Renal cortex interstitium (tissue), 11 donors: ENCODE results near the gene ACTC1. TPM values are rescaled to one million over a fixed set of nuclear protein-coding genes. Genes with fewer than 3 reads are reported as not detected.

Experiments
- DNase-seq, 11 donors: peaks; one replicate each; pipeline ENCODE4 v3.0.0-alpha.2; 2013; ENCODE audit warnings: low read depth in 9 of 11, low spot score in 4 of 11; ENCODE audit errors: extremely low read depth in 1 of 11
- polyA plus RNA-seq, 3 donors: library from polyadenylated mRNA; unstranded; fragments of 120-200 nt; gene quantifications; one replicate each; pipeline ENCODE4 v1.2.1, GENCODE V29; 2013; ENCODE audit not compliant: insufficient read length in 3 of 3

The ACTC1 gene
- polyA plus RNA-seq, 3 donors = 0.90 to 22.0 (median 1.2) TPM

DNA sequence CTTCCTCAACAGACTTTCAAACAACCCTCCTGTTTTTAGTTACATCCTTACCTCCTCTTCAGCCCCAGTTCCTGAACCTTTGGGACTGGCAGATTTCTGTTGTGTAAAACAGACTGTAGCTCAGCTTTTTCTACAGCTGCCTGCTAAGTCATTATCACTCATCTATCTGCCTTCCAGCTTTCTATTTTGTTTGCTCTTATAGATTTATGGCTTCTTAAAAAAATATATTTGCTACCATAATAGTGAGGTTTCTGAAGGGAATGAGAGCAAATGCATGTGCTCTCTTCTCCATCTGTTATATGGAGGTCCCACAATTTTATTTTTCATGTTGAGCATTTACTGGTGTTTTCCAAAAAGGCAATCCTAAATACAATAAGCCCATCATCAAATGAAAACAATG, 22.3 kb downstream of the ACTC1 start:
- DNase-seq = no peak

DNA sequence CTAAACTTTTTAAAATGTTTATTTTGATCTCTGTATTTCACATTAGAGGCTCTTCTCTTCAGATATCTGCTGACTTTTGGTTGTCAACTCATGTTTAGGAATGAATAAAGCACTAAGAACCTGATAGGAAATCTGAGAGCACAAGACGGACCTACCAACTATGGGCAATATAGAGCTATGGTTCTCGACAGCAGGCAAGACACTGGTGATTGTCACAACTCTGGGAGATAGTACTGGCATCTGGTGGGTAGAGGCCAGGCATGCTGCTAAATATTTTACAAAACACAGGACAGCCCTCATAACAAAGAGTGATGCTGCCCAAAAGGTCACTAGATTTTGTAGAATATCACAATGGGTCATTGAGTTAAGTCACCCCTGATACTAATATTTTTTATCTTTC, 23.0 kb downstream of the ACTC1 start:
- no peak for DNase-seq

DNA sequence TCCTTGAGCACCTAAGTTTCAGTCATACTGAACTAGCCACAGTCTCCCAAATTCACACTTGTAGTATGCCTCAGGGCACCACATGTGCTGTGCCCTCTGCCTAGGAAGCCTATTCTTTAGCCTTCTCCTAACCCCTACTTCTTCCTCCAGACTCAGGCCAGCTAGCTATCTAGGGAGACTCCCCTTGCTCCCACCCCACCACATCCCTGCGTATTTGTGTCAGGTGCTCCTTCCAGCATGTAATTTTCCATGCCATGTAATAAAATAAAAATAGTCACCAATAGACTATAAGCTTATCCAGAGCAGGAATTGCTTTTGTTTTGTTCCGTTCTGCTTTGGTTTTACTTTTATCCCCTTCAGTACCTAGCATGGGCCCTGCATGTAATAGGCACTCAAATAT, 25.6 kb downstream of the ACTC1 start:
- no peak for DNase-seq

DNA sequence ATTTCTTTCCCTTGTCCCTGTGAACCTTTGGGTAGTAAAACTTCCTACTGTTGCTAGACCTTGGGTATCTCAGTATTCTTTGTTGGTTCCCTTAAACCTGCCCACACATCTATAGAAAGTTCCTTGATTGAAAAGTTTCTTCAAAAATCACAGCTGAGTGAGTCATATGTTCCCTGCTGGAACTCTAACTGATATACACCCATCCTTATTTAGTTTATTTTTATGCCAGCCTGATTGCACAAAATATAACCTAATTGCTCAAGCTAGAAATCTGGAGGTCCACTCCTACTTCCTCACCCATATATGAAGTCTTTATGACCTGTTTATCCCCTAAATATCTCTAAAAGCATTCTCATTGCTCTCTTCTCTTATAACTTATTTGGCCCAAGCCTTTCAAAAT, 26.8 kb downstream of the ACTC1 start:
- DNase-seq = no peak

DNA sequence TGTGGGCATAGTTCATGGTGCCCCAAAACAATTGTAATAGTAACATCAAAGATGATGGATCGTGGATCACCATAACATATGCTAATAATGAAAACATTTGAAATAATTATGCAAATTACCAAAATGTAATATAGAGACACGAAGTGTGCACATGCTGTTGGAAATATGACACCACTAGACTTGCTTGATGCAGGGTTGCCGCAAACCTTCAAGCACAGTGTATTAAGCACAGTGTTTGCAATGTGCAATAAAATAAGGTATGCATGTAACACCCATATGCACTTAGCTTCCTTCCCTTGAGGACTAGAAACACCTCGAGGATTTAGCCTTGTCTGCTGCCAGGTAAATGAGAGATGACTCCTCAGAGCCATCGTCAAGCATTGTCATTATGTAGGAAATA, 29.6 kb downstream of the ACTC1 start:
- DNase-seq = no peak

DNA sequence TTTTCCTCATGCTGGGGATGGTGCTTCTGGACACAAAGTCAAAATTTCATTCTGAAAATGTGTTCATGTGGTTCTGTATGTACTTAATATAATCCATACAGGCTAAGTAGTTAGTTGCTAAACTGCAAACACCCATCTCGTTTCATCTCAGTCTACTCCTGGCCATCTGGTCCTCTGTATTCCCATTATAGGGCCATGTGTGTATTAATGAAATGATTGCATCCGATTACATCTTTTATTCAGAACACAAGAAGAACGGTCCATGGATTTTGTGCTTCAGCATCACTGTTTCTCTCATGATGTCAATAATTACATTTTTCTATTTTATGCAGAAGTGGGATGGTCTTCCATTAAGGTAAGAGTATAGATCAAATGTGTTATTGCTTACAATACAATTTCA, 34.4 kb downstream of the ACTC1 start:
- DNase-seq = no peak

DNA sequence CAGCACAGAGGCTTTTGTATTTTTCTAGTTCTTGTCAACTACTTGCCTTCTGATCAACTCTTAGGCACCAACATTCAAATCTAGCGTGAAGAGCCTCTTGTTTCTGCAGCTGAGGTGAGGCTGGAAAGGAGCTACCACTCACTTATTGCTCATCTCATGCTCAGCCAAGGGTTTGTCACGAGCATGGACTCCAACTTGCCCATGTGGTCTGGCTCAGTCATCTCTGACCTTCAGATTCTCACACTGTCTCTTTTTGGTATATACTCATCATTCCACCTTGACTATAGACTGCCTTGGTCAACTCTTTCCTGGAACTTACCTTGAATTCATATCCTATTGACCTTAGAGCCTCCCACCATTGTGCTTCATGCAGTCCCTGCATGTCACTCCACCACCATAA, 35.4 kb downstream of the ACTC1 start:
- DNase-seq = no peak

DNA sequence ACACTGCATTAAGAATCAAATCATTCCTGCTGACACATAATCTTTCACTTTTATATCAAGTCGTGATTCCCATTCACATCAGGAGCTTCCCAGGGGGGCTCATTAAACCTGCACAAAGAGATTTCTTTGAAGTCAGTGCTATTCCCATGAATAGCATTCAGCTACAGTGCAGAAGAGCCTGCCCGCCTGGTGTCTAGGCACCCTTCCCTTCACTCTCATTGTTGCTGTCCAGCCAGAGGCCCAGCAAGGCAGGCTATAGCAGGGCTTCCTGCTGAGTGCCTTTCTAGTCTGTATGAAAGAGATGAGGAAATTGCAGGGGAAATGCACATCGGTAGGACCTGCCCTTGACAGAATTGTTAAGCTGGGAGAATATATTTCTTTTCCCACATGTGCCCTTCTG, 36.0 kb downstream of the ACTC1 start:
- DNase-seq = no peak

DNA sequence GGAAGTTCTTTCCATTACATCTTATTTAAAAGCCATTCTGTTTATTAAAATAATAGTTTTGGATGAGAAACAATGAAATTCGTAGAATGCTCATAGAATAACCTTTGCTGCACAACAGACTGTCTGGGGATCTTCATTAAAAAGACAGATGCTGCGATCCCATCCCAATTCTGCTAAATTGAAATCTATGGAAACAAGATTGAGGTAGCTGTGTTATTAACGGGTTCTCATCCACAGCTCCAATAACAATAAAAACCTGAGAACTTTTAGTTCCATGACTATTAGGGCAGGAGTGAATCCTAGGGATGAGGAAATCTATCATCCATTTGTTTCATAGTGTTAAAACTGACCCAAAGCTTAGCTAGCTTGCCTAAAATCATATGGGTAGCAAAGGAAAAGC, 38.1 kb downstream of the ACTC1 start:
- DNase-seq = no peak

DNA sequence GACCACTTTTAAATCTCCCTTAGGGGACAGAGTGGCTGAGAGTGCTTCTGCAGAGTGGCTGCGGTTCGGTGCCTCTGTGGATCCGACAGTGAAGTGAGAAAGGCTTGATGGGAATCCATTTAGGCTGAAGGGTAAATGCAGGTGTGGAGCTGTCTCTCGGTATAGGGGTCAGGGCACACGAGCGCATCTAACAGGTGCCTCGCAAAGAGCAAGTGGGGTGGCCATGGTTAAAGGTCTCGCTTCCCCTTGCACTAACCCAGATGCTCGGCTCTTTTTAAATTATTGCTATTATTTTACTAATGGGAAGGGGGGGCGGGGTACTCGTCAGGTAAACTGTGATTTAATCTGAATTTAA, 40.0 kb downstream of the ACTC1 start:
- no peak for DNase-seq

DNA sequence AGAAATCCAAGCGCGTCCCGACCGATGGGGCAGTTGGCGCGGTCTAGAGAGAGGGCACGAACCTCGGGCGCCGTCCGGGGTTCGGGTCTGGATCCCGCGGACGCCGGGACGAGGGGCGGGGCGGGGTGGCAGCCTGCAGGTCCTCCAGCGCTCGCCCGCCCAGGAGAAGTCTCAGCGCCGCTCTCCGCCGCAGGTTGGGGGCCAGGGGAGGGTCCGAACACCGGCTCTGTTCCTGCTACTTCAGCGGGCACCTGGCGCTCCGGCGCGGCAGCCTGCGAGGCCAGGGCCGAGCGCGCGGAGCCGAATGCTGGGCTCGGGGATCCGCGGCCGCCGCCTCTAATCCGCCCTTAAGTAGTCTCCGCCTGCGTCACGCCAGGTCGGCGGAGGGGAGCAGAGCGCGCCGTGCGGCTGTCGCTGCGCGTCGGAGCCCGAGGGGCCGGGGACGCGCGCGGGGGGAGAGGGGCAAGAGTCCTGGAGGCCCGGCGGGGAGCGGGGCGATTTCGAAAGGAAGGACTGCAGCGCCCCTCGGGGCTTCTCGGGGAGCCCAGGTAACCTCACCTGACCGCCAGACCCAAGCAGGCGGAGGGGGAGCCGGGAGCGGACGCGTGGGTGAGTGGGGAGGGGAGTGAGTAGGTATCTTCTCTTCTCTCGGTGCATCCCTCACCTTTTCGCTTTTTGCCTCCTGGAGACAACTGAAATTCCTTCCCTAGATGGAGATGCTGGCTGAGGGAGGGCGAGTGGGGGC, 40.5 kb downstream of the ACTC1 start, which contains the start of gene GJD2:
GJD2 (minus strand) TSS at position 325 of the 745 bp plus-strand sequence. CDS start 510 bp downstream, outside the sequence.
- DNase-seq = peak in 1 of 11 donors; percentile 5

DNA sequence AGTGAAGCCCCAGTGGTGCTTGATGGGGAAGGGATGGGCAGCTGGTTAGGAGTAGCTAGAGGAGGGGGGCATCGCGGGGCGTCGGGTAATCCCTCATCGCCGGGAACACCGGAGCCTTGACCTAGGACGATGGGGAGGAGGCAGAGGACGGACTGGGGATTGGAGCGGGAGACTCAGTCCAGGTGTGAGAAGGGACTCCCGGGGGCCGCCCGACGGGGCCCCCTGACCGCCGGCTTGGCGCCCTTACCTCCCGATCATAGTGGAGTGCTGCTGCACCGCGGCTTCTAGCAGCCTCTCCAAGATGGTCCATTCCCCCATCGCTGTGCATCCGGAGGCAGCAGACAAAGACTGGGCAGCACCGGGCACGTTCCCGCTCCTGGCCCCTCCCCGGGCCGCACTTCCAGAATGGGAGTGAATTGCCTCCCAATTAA, 41.2 kb downstream of the ACTC1 start:
- no peak for DNase-seq

DNA sequence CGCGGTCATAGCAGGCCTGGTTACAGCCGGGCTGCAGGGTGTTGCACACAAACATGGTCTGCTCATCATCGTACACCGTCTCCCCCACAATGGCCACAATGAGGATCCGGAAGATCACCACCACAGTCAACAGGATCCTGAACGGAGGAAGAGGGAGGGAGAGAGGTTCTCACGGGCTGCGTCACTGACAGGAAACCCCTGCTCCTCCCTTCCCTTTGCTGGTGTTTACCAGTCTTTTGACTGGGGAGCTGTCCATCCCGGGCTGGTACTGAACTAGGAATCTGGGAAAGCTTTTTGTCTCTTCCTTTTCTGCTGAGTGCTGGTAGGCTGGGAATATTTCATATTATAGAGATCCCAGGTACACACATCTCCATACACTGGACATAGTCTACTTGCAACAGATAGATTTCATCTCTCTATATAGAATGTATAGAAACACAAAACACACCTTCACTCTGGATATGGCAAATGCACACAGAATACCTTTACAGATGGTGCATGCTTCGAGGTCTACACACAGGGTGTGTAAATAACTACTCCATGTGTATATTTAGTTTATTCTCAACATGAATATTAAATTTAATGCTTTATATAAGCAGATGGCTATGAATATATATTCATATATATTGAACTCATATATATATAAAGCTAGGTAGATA, 42.0 kb downstream of the ACTC1 start:
- peak; percentile 45 to 80 (median 62) for DNase-seq

DNA sequence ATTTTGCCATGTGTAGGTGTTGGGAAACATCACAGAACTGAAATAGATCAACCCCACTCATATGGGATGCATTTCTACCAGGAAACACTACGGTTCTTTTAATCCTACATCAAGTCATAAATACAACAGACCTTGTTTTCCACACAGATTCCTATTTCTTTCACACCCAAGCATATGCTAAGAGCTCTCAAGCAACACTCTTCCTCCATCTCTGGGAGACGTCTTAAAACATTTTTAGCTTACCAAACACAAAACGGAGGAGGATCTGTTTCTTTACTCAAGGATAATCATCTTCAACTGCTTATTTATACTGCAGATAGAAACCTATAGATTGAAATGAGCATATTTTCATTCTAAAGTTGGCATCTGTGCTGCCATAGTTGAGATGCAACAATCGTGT, 45.7 kb downstream of the ACTC1 start:
- no peak for DNase-seq

Other genes with a start within 250 kb of the ACTC1 start
- 100 to 1,000 TPM in 2 of 3 donors, 10 to 100 TPM in 1; 77.9 to 243 (median 136) TPM for gene GOLGA8B, start 211.9 kb downstream of the ACTC1 start, polyA plus RNA-seq
- gene GJD2, start 40.6 kb downstream of the ACTC1 start, polyA plus RNA-seq = under 1 TPM in 1 of 3 donors, not detected in 2; 0.06 TPM
- 10 to 100 TPM; 36.4 to 44.8 (median 41.8) TPM for gene AQR, start 174.2 kb upstream of the ACTC1 start, polyA plus RNA-seq
- 10 to 100 TPM; 64.4 to 79.9 (median 68.9) TPM for gene ZNF770, start 192.7 kb upstream of the ACTC1 start, polyA plus RNA-seq